ENCODE results near the gene CDCP1.
"Not testable (repeated sequence)": the region's sequence is repeated elsewhere in the genome, so short reads cannot be mapped to it uniquely, and the experiment has no call there.

The CDCP1 gene

GRCh38 chr3:45081506-45082141 lies 64.6 kb downstream of the CDCP1 start:
- no peak for DNase-seq

GRCh38 chr3:45080824-45081223 lies 65.4 kb downstream of the CDCP1 start:
- no peak for DNase-seq

DNA sequence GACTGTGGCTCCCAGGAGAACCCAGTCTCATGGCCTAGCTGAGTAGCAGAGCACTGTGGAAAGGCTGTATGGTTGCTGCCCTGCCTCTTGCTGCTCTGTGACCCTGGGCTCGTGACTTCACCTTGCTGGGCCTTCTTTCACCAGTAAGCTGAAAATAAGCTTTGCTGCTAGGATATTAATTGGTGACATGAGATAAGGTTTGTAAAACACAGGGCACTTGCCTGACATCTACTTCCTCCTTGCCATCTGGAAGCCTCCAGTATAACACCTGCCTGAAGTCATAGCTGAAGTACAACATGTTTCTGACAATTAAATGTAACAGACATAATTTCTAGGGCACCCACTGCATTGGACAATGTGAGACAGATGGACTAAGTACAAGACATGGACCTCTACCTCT lies 66.5 kb downstream of the CDCP1 start:
- DNase-seq: no peak

GRCh38 chr3:45078910-45079522 lies 67.2 kb downstream of the CDCP1 start:
- DNase-seq: no peak

DNA sequence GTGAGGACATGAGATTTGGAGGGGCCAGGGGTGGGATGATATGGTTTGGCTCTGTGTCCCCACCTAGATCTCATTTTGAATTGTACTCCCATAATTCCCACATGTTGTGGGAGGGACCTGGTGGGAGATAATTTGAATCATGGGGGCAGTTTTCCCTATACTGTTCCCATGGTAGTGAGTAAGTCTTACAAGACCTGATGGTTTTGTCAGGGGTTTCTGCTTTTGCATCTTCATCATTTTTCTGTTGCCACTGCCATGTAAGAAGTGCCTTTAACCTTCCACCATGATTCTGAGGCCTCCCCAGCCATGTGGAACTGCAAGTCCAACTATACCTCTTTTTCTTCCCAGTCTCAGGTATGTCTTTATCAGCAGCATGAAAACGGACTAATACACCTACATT lies 67.9 kb downstream of the CDCP1 start:
- DNase-seq: not testable (repeated sequence)

GRCh38 chr3:45075821-45076625 lies 70.2 kb downstream of the CDCP1 start:
- no peak for DNase-seq

DNA sequence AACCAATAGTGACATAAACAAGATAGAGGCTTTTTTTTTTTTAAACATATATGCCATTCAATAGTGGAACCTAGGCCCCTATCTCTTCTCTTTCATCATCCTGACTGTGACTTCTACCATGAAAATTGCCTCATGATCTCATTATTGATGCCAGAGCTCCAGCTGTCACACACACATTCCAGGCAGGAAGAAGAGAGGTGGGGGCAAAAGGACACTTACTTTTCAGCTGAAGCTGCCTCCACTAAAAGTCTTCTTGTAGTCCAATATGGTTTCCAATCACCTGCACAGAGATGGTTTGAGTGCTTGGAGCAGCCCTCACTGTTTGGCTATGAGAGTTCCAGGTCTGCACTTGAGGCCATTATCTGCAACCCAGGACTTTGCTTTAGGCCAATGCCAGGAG lies 75.1 kb downstream of the CDCP1 start:
- DNase-seq: no peak

- DNase-seq: no peak
These were observed 78.2 kb downstream of the CDCP1 start for GRCh38 chr3:45067941-45068340.

DNA sequence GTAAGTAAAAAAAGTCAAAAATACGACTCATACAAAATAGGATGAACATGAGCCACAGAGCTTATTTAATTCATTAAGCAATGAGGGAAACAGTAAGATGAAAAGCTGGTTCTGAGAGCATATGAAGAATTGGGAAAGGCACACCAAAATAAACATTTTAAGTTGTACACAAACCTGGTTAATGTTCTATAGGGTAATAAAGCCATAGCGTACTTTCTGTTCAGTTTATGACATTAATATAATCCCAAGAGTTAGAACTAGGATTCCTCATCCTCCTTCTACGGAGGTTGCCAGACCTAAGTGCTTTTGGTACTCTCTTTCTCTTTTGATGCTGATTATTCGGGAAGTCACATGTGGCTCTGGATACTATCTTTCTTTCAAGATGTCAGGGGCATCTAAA lies 78.7 kb downstream of the CDCP1 start:
- DNase-seq: no peak

DNA sequence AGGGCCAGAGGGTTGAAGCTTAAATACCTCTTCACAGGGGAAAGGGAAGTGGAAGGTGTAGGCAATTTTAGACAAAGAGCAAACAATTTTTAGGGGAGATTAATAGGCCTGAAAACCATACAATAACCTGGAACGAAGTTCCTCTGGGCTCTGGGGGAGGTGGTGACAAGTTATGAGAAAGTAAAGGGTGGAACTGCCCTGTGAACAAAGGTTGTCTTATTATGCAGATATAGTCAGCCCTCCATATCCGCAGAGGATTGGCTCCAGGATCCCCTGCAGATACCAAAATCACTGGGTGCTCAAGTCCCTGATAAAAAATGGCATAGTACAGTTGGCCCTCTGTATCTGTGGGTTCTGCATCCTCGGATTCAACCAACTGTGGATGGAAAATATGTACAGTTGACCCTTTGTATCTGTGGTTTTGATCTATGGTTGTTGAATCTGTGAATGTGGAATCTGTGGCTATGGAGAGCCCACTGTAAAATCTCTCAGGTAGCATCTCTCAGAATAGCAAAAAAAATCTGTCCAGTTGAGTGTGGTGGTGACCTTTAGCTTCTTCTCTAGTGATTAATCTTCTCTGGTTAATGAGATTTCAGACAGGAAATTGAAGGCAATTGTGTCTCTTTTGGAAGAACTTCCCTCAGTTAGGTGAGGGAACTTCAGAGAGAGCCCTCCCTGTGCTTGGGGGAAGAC lies 79.9 kb downstream of the CDCP1 start:
- no peak for DNase-seq

- no peak for DNase-seq
These were observed 80.8 kb downstream of the CDCP1 start for GRCh38 chr3:45065373-45065720.

DNA sequence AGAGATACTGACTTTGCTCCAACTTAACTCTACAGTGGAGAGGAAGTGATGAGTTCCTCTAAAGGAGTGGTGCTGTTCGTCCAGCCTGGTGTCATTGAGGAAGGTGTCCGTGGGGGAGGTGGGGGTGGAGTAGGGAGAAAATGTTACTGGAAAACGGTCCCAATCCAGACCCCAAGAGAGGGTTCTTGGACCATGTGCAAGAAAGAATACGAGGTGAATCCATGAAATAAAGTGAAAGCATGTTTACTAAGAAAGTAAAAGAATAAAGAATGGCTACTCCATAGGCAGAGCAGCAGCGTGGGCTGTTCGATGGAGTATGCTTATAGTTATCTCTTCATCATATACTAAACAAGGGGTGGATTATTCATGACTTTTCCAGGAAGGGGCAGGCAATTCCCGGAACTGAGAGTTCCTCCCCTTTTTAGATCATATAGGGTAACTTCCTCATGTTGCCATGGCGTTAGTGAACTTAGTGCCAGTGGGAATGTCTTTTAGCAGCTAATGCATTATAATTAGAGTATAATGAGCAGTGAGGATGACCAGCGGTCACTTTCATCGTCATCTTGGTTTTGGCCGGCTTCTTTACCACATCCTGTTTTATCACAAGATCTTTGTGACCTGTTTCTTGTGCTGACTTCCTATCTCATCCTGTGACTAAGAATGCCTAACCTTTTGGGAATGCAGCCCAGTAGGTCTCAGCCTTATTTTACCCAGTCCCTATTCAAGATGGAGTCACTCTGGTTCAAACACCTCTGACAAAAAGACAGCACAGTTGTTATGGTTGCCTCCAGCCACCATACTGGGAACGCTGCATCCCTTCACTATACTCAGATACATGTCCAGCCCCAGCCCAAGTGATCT lies 81.4 kb downstream of the CDCP1 start:
- DNase-seq: no peak

DNA sequence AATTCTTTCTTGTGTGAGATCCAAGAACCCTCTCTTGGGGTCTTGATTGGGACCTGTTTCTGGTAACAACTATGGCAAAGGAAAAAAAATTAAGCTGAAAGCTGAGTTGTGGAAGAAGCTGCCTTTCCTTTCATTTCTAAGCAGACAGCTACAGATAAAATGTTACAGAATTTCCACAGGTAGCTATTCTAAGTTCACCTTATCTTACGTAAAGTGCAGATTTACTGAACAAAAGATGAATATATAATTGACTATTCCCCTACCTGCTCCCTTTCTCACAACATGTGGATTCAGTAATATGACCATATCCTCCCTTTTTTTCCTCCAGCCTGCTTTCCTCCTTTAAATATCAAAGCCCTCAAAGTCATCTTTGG lies 83.5 kb downstream of the CDCP1 start:
- DNase-seq: no peak

- no peak for DNase-seq
These were observed 85.8 kb downstream of the CDCP1 start for GRCh38 chr3:45060165-45060892.

- no peak for DNase-seq
These were observed 87.0 kb downstream of the CDCP1 start for GRCh38 chr3:45059132-45059531.

GRCh38 chr3:45057557-45057956 lies 88.6 kb downstream of the CDCP1 start:
- no peak for DNase-seq

GRCh38 chr3:45056608-45057301 lies 89.4 kb downstream of the CDCP1 start:
- no peak for DNase-seq

- DNase-seq: no peak
These were observed 90.6 kb downstream of the CDCP1 start for GRCh38 chr3:45055411-45056143.

DNA sequence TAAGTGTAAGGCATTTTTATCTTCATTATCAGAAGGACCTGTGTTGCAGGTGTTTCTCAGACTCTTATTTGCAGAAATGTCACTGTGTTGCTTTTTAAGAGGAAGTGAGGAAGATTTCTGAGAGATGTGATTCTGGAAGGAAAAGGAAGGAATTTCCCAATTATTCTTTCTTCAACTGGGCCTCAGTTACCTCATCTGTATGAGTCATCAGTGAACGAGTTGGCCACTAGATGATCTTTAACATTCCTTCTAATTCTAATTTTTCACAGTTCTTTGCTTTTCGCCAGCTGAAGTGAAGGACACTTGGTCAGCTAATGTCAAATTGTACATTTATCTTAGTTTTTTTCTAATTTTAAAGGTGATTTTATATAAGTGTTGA lies 91.2 kb downstream of the CDCP1 start:
- no peak for DNase-seq

- no peak for DNase-seq
These were observed 91.9 kb downstream of the CDCP1 start for GRCh38 chr3:45054196-45054857.
